IMR-90 (cell line): Measurements from ENCODE around the gene ATP5F1B. TPM values are rescaled to one million over a fixed set of nuclear protein-coding genes. Genes with fewer than 3 reads are reported as not detected.

ENCODE experiments used
- ATAC-seq: fragments of 200-7000 bp; cut with Tn5 transposase; 2 replicates; pipeline ENCODE4 v1.9.1; 2020; ENCODE audit warnings: low read depth, mild to moderate bottlenecking, moderate library complexity
- BruUV-seq: library from RNA; stranded (reverse); fragments of 400-500 nt; replicated peaks from 2 replicates; lab custom pipeline; 2021; lab: Mats Ljungman, UMichigan
- CTCF ChIA-PET: fragments of 300-600 bp; formaldehyde crosslinking; extraction: SDS; loops from one replicate; lab custom pipeline; 2021; ENCODE audit warnings: antibody characterized with exemption; lab: Yijun Ruan, JAX
- POLR2A ChIA-PET: fragments of 300-600 bp; sonication (Branson Sonifier 250); formaldehyde crosslinking; loops from one replicate; lab custom pipeline; 2022; ENCODE audit warnings: antibody characterized with exemption; ENCODE audit not compliant: unreplicated experiment; lab: Charles Lee
- DNase-seq: peaks from one replicate; pipeline ENCODE4 v3.0.0; 2013
- H2AFZ ChIP-seq: replicated peaks from 2 replicates; pipeline ENCODE3; 2013; ENCODE audit warnings: low read length, mild to moderate bottlenecking; ENCODE audit not compliant: poor library complexity
- H2AK5ac ChIP-seq: 2 replicates; pipeline ENCODE4 v1.6.1; 2013; ENCODE audit warnings: low read depth, low read length, inconsistent platforms
- H2AK9ac ChIP-seq: replicated peaks from 2 replicates; pipeline ENCODE3; 2013; ENCODE audit warnings: mild to moderate bottlenecking, low read depth, low read length, moderate library complexity; ENCODE audit not compliant: poor library complexity
- H2BK120ac ChIP-seq: 2 replicates; pipeline ENCODE4 v1.6.1; 2013; ENCODE audit warnings: low read depth, low read length, inconsistent platforms
- H2BK15ac ChIP-seq: 3 replicates; pipeline ENCODE4 v1.6.1; 2013; ENCODE audit warnings: low read depth, low read length, inconsistent platforms
- H2BK20ac ChIP-seq: 2 replicates; pipeline ENCODE4 v1.6.1; 2013; ENCODE audit warnings: low read depth, mild to moderate bottlenecking, inconsistent platforms, low read length, moderate library complexity
- H2BK5ac ChIP-seq: 2 replicates; pipeline ENCODE4 v1.6.1; 2013; ENCODE audit warnings: mild to moderate bottlenecking, low read depth, low read length, inconsistent platforms; ENCODE audit not compliant: poor library complexity, severe bottlenecking
- H3K14ac ChIP-seq: replicated peaks from 2 replicates; pipeline ENCODE4 v1.6.1; 2013; ENCODE audit warnings: low read depth, low read length, inconsistent platforms
- H3K18ac ChIP-seq: 2 replicates; pipeline ENCODE4 v1.6.1; 2013; ENCODE audit warnings: low read depth, low read length, control low read depth
- H3K23ac ChIP-seq: 2 replicates; pipeline ENCODE4 v1.6.1; 2013; ENCODE audit warnings: low read depth, low read length, inconsistent platforms
- H3K27ac ChIP-seq: 2 replicates; pipeline ENCODE4 v1.5.1; 2013; ENCODE audit warnings: mild to moderate bottlenecking, control low read depth, low read length; ENCODE audit not compliant: insufficient read depth
- H3K27me3 ChIP-seq: 2 replicates; pipeline ENCODE4 v1.6.1; 2013; ENCODE audit warnings: low read length; ENCODE audit not compliant: control insufficient read depth, insufficient read depth
- H3K36me3 ChIP-seq: 2 replicates; pipeline ENCODE4 v1.6.1; 2013; ENCODE audit warnings: low read length, mixed read lengths; ENCODE audit not compliant: control insufficient read depth, insufficient read depth
- H3K4ac ChIP-seq: 2 replicates; pipeline ENCODE4 v1.6.1; 2013; ENCODE audit warnings: low read depth, low read length, inconsistent platforms
- H3K4me1 ChIP-seq: 2 replicates; pipeline ENCODE4 v1.6.1; 2013; ENCODE audit warnings: low read length, mixed read lengths; ENCODE audit not compliant: control insufficient read depth, insufficient read depth
- H3K4me2 ChIP-seq: 2 replicates; pipeline ENCODE4 v1.6.1; 2013; ENCODE audit warnings: low read depth, mild to moderate bottlenecking, control low read depth, low read length, moderate library complexity
- H3K4me3 ChIP-seq: 2 replicates; pipeline ENCODE4 v1.5.1; 2013; ENCODE audit warnings: low read depth, mild to moderate bottlenecking, control low read depth, low read length, moderate library complexity; ENCODE audit not compliant: insufficient read depth
- H3K56ac ChIP-seq: 2 replicates; pipeline ENCODE4 v1.6.1; 2013; ENCODE audit warnings: low read length, inconsistent platforms; ENCODE audit not compliant: insufficient read depth; ENCODE audit errors: extremely low read depth
- H3K79me1 ChIP-seq, 2 experiments: 2 replicates each; pipeline ENCODE4 v1.6.1; 2013; ENCODE audit warnings: low read length in 2 of 2, inconsistent platforms in 1 of 2, low read depth in 1 of 2
- H3K9ac ChIP-seq: 2 replicates; pipeline ENCODE4 v1.6.1; 2013; ENCODE audit warnings: low read depth, low read length, control low read depth
- H3K9me1 ChIP-seq: 2 replicates; pipeline ENCODE4 v1.6.1; 2013; ENCODE audit warnings: low read length, inconsistent platforms; ENCODE audit not compliant: insufficient read depth
- H3K9me3 ChIP-seq: 2 replicates; pipeline ENCODE4 v1.6.1; 2013; ENCODE audit warnings: low read length; ENCODE audit not compliant: control insufficient read depth, insufficient read depth
- H4K20me1 ChIP-seq: 2 replicates; pipeline ENCODE4 v1.6.1; 2013; ENCODE audit warnings: low read length, inconsistent platforms; ENCODE audit not compliant: insufficient read depth
- H4K5ac ChIP-seq: 2 replicates; pipeline ENCODE4 v1.6.1; 2013; ENCODE audit warnings: mild to moderate bottlenecking, low read depth, low read length, control low read depth
- H4K8ac ChIP-seq, 2 experiments: 2 replicates each; pipeline ENCODE4 v1.6.1; 2013; ENCODE audit warnings: low read depth in 2 of 2, low read length in 2 of 2, control low read depth in 1 of 2, inconsistent platforms in 1 of 2
- H4K91ac ChIP-seq: 2 replicates; pipeline ENCODE4 v1.6.1; 2013; ENCODE audit warnings: low read depth, low read length, inconsistent platforms; ENCODE audit not compliant: insufficient read depth
- BHLHE40 ChIP-seq: fragments of 150-350 bp; IDR thresholded peaks from 2 replicates; pipeline ENCODE4 v1.6.1; 2016; ENCODE audit warnings: mild to moderate bottlenecking, low read depth, low read length
- CEBPB ChIP-seq: IDR thresholded peaks from 2 replicates; pipeline ENCODE4 v1.6.1; 2012; ENCODE audit warnings: low read depth, low read length, improper control_type of control experiment
- FOS ChIP-seq: fragments of 150-350 bp; IDR thresholded peaks from 2 replicates; pipeline ENCODE4 v1.6.1; 2016; ENCODE audit warnings: low read depth, low read length
- MAZ ChIP-seq: IDR thresholded peaks from 2 replicates; pipeline ENCODE4 v1.6.1; 2012; ENCODE audit warnings: low read depth, mild to moderate bottlenecking, low read length, improper control_type of control experiment, moderate library complexity, borderline replicate concordance
- MXI1 ChIP-seq: IDR thresholded peaks from 2 replicates; pipeline ENCODE4 v1.6.1; 2012; ENCODE audit warnings: low read depth, mild to moderate bottlenecking, low read length, moderate library complexity, borderline replicate concordance
- POLR2A ChIP-seq: IDR thresholded peaks from 2 replicates; pipeline ENCODE4 v1.6.1; 2012; ENCODE audit warnings: mild to moderate bottlenecking, low read depth, low read length
- RCOR1 ChIP-seq: IDR thresholded peaks from 2 replicates; pipeline ENCODE4 v1.6.1; 2012; ENCODE audit warnings: mild to moderate bottlenecking, low read length, improper control_type of control experiment; ENCODE audit not compliant: insufficient replicate concordance
- RFX5 ChIP-seq: IDR thresholded peaks from 2 replicates; pipeline ENCODE4 v1.8.0; 2012; ENCODE audit warnings: low read depth, mild to moderate bottlenecking, low read length, moderate library complexity
- USF2 ChIP-seq: fragments of 150-350 bp; IDR thresholded peaks from 2 replicates; pipeline ENCODE4 v1.6.1; 2017; ENCODE audit warnings: mild to moderate bottlenecking, antibody characterized with exemption, low read length, low read depth
- WGBS, 2 experiments: methylation state at CpG; one replicate each; pipeline versions ENCODE4 v1.1.5 to v1.1.7; 2013; ENCODE audit warnings: missing lambda C conversion rate in 2 of 2; ENCODE audit not compliant: insufficient read length in 1 of 2; ENCODE audit errors: extremely low coverage in 2 of 2; 5-methylcytosine and 5-hydroxymethylcytosine counted together
- dilution Hi-C: fragments of 300-500 bp; cut with HindIII; formaldehyde crosslinking; loops from one replicate; pipeline ENCODE4 v1.14.3; 2018; ENCODE audit warnings: low sequenced_read_pairs; ENCODE audit not compliant: unreplicated experiment
- in situ Hi-C: fragments of 300-500 bp; cut with MboI; formaldehyde crosslinking; loops from 3 replicates; pipeline ENCODE4 v1.14.3; 2019; ENCODE audit warnings: low sequenced_read_pairs, inconsistent platforms, mixed read lengths
- intact Hi-C: fragments of 100-400 bp; cut with micrococcal nuclease; formaldehyde crosslinking; loops from 2 replicates; pipeline ENCODE4 v1.10.0; 2022
- polyA plus RNA-seq, 3 experiments: library from polyadenylated mRNA; depleted of rRNA; stranded (reverse); fragments of >200 nt; gene quantifications; 2 replicates each; pipeline ENCODE4 v1.2.3, GENCODE V29; 2012; ENCODE audit warnings: low replicate concordance in 1 of 3
- total RNA-seq: library from RNA; depleted of rRNA; stranded (reverse); fragments of >200 nt; gene quantifications from 2 replicates; pipeline ENCODE4 v1.2.3, GENCODE V29; 2012

ATP5F1B gene
- total and polyA plus RNA-seq, 2 of the 4 experiments (the other 2 are of a cell fraction): 812 to 915 TPM

GRCh38 chr12:56631790-56632700 is 13.7 kb downstream of the ATP5F1B start:
- CTCF ChIA-PET: no interaction called here
- Histone ChIP-seq H4K8ac (0 out of 4 replicates have a peak overlapping the region, but pooled peaks of 1 of the 2 experiments have one; percentile 19), H3K23ac (peak overlapping the region; percentile 26; the same call in 1 of the 2 replicates), H3K79me1 (peaks cover 16 to 74% of the 10 kb centered on the region in 2 experiments; a peak in 3 of 4 replicates), H3K4me3 (no peak overlapping the region), H2AK9ac (peak overlapping the region; percentile 21), H2BK120ac (no peak overlapping the region), H3K36me3 (0 out of 2 replicates have a peak, but pooled peaks cover 1% of the 10 kb centered on the region), H2AFZ (peak overlapping the region; percentile 9), H3K9me3 (no peaks in the 10 kb centered on the region), H2AK5ac (peak overlapping the region; percentile 67; the same call in 1 of the 2 replicates), H3K27me3 (no peaks in the 10 kb centered on the region), H4K91ac (no peak overlapping the region), H3K18ac (no peak overlapping the region), H3K27ac (no peak overlapping the region), H3K4me2 (peak overlapping the region; percentile 58), H3K9ac (peak overlapping the region; percentile 14; the same call in 1 of the 2 replicates), H3K56ac (no peak overlapping the region), H3K9me1 (peaks cover 19% of the 10 kb centered on the region), H2BK20ac (no peak overlapping the region), H4K5ac (no peak overlapping the region), H4K20me1 (peaks cover 69% of the 10 kb centered on the region), H2BK15ac (no peak overlapping the region), H2BK5ac (no peak overlapping the region), H3K14ac (no peak overlapping the region), H3K4ac (0 out of 2 replicates have a peak overlapping the region, but pooled peaks have one; percentile 15), H3K4me1 (peaks cover 14% of the 10 kb centered on the region)
- TF ChIP-seq MAZ (peak; percentile 28; the same call in 1 of the 2 replicates), RCOR1 (no peak), FOS (no peak), MXI1 (no peak), RFX5 (no peak), BHLHE40 (no peak), POLR2A (no peak), CEBPB (no peak), USF2 (no peak)
- intact Hi-C loops: no loop called here
- peak; percentile 30 for DNase-seq
- ATAC-seq: peak; percentile 5
- POLR2A ChIA-PET: no interaction called here
- in situ Hi-C loops: loop anchor here (10.0 kb wide), 1 partner anchor 373 kb away; the partner anchor contains the start of gene ZBTB39
- no CpG with 5 or more reads among the region's 13 CpGs for WGBS, 2 experiments
- dilution Hi-C loops: no loop called here
- BruUV-seq: no TSS peak
